Urinary bladder (tissue), 4 donors: ENCODE data around the gene PEX26. TPM values are rescaled to one million over a fixed set of nuclear protein-coding genes. Genes with fewer than 3 reads are reported as not detected.
"Not testable (repeated sequence)": the region's sequence is repeated elsewhere in the genome, so short reads cannot be mapped to it uniquely, and the experiment has no call there.

ENCODE experiments used
- DNase-seq: peaks from one replicate; pipeline ENCODE4 v3.0.0-alpha.2; 2015; ENCODE audit errors: extremely low spot score
- H3K27ac ChIP-seq: one replicate; pipeline ENCODE4 v1.5.1; 2013; ENCODE audit warnings: low read depth, mild to moderate bottlenecking, moderate library complexity
- H3K36me3 ChIP-seq: one replicate; pipeline ENCODE4 v1.6.1; 2013; ENCODE audit warnings: mild to moderate bottlenecking, moderate library complexity; ENCODE audit not compliant: insufficient read depth
- H3K4me1 ChIP-seq: one replicate; pipeline ENCODE4 v1.6.1; 2013; ENCODE audit warnings: mild to moderate bottlenecking, moderate library complexity; ENCODE audit not compliant: insufficient read depth
- H3K4me3 ChIP-seq: one replicate; pipeline ENCODE4 v1.5.1; 2013; ENCODE audit warnings: low read depth, low read length
- WGBS: extraction: QIAGEN DNeasy Blood & Tissue Kit; methylation state at CpG from one replicate; pipeline ENCODE4 v1.1.7; 2013; 5-methylcytosine and 5-hydroxymethylcytosine counted together
- polyA plus RNA-seq: library from polyadenylated mRNA; stranded (reverse); fragments of 200-250 nt; gene quantifications from one replicate; pipeline ENCODE4 v1.2.3, GENCODE V29; 2013
- total RNA-seq: library from RNA; depleted of rRNA; stranded (reverse); fragments of >200 nt; gene quantifications from one replicate; pipeline ENCODE4 v1.2.3, GENCODE V29; 2014
- donor health status: healthy with polysubstance abuse.
- donor health status: healthy.

Gene PEX26
- 11.9 TPM for total RNA-seq
- 17.5 TPM for polyA plus RNA-seq

- Histone ChIP-seq H3K4me3 (peak within 1 kb of the TSS; percentile 91), H3K36me3 (peaks cover 2% of the 10 kb centered on the region), H3K27ac (peak within 1 kb of the TSS; percentile 25), H3K4me1 (no peaks in the 10 kb centered on the region)
- WGBS = under 1% methylated on average over 50 of the region's 50 CpGs
- peak; percentile 87 for DNase-seq
These were observed at the start of gene PEX26 for GRCh38 chr22:18077639-18078328. PEX26 (plus strand) TSS chr22:18077990; CDS start chr22:18078377, 387 bp downstream.

- 68% methylated on average over 3 of the region's 3 CpGs for WGBS
- no peaks in the 10 kb centered on the region for H3K36me3 ChIP-seq
- no peak overlapping the region for H3K4me3 ChIP-seq
- H3K27ac ChIP-seq = no peak overlapping the region
- no peaks in the 10 kb centered on the region for H3K4me1 ChIP-seq
- no peak for DNase-seq
These were observed 48.8 kb upstream of the PEX26 start for GRCh38 chr22:18028817-18029527.

GRCh38 chr22:18029686-18030267 lies 48.0 kb upstream of the PEX26 start:
- H3K36me3 ChIP-seq = no peaks in the 10 kb centered on the region
- H3K4me3 ChIP-seq = no peak overlapping the region
- H3K4me1 ChIP-seq = no peaks in the 10 kb centered on the region
- no peak overlapping the region for H3K27ac ChIP-seq
- WGBS = 89% methylated on average over 2 of the region's 2 CpGs
- DNase-seq = no peak

GRCh38 chr22:18031695-18032454 lies 45.9 kb upstream of the PEX26 start:
- no peaks in the 10 kb centered on the region for H3K36me3 ChIP-seq
- no peak overlapping the region for H3K4me3 ChIP-seq
- H3K27ac ChIP-seq = no peak overlapping the region
- WGBS = 75% methylated on average over 10 of the region's 10 CpGs
- H3K4me1 ChIP-seq = no peaks in the 10 kb centered on the region
- DNase-seq = no peak

GRCh38 chr22:18032455-18033101 lies 45.2 kb upstream of the PEX26 start:
- 43% methylated on average over 6 of the region's 6 CpGs for WGBS
- Histone ChIP-seq H3K27ac (no peak overlapping the region), H3K4me3 (no peak overlapping the region), H3K4me1 (no peaks in the 10 kb centered on the region), H3K36me3 (no peaks in the 10 kb centered on the region)
- DNase-seq = no peak

- H3K27ac ChIP-seq = no peak overlapping the region
- H3K4me1 ChIP-seq = no peaks in the 10 kb centered on the region
- H3K4me3 ChIP-seq = no peak overlapping the region
- no peaks in the 10 kb centered on the region for H3K36me3 ChIP-seq
- DNase-seq = no peak
- WGBS = 78% methylated on average over 6 of the region's 6 CpGs
These were observed 44.4 kb upstream of the PEX26 start for GRCh38 chr22:18033204-18033998.

GRCh38 chr22:18034076-18034475 lies 43.7 kb upstream of the PEX26 start:
- Histone ChIP-seq H3K4me1 (no peaks in the 10 kb centered on the region), H3K36me3 (no peaks in the 10 kb centered on the region), H3K27ac (no peak overlapping the region), H3K4me3 (no peak overlapping the region)
- WGBS = 95% methylated on average over 3 of the region's 3 CpGs
- DNase-seq = no peak

- WGBS = 69% methylated on average over 9 of the region's 9 CpGs
- Histone ChIP-seq H3K27ac (no peak overlapping the region), H3K4me3 (no peak overlapping the region), H3K4me1 (no peaks in the 10 kb centered on the region), H3K36me3 (no peaks in the 10 kb centered on the region)
- DNase-seq = no peak
These were observed 42.0 kb upstream of the PEX26 start for GRCh38 chr22:18035751-18036150.

- not testable (repeated sequence) for H3K4me1 ChIP-seq, H3K4me3 ChIP-seq, H3K36me3 ChIP-seq, H3K27ac ChIP-seq, DNase-seq
- 91% methylated on average over 6 of the region's 6 CpGs for WGBS
These were observed 36.9 kb upstream of the PEX26 start for GRCh38 chr22:18040898-18041297.

- H3K4me1 ChIP-seq = no peaks in the 10 kb centered on the region
- H3K27ac ChIP-seq = no peak overlapping the region
- DNase-seq = no peak
- no peak overlapping the region for H3K4me3 ChIP-seq
- no peaks in the 10 kb centered on the region for H3K36me3 ChIP-seq
- 73% methylated on average over 6 of the region's 6 CpGs for WGBS
These were observed 35.1 kb upstream of the PEX26 start for GRCh38 chr22:18042685-18043084.

GRCh38 chr22:18044548-18045271 lies 33.1 kb upstream of the PEX26 start:
- DNase-seq = no peak
- 49% methylated on average over 11 of the region's 11 CpGs for WGBS
- H3K27ac ChIP-seq = no peak overlapping the region
- no peaks in the 10 kb centered on the region for H3K4me1 ChIP-seq
- H3K4me3 ChIP-seq = no peak overlapping the region
- no peaks in the 10 kb centered on the region for H3K36me3 ChIP-seq

GRCh38 chr22:18045794-18046193 lies 32.0 kb upstream of the PEX26 start:
- WGBS = 98% methylated on average over 4 of the region's 4 CpGs
- no peaks in the 10 kb centered on the region for H3K36me3 ChIP-seq
- no peak for DNase-seq
- no peak overlapping the region for H3K4me3 ChIP-seq
- H3K27ac ChIP-seq = no peak overlapping the region
- H3K4me1 ChIP-seq = no peaks in the 10 kb centered on the region
